ENCODE data around the gene VPREB3.
A peak's percentile ranks its signal among the peaks of the same experiment; 100 is the strongest.

The VPREB3 gene

GRCh38 chr22:23787910-23788309, 33.7 kb upstream of the VPREB3 start:
- no peak for TF ChIP-seq CTCF (IDR thresholded peaks at IDR 0.05)
- DNase-seq (ENCODE audit: low spot score) = peak; percentile 68
- H3K4me3 ChIP-seq = peak overlapping the region; percentile 96
- H3K27ac ChIP-seq = peak overlapping the region in 1 of 2 donors; percentile 100

- TF ChIP-seq CTCF (IDR thresholded peaks at IDR 0.05) = no peak
- no peak for DNase-seq (ENCODE audit: low spot score)
- peak overlapping the region; percentile 96 for H3K4me3 ChIP-seq
- H3K27ac ChIP-seq = peak overlapping the region; percentile 98 to 100
These were observed 33.3 kb upstream of the VPREB3 start for GRCh38 chr22:23787600-23787896.

- TF ChIP-seq CTCF (IDR thresholded peaks at IDR 0.05) = no peak
- peak; percentile 94 for DNase-seq (ENCODE audit: low spot score)
These were observed 32.8 kb upstream of the VPREB3 start, which contains the start of gene SMARCB1 for GRCh38 chr22:23786752-23787599. SMARCB1 (plus strand) TSS chr22:23786966; CDS start chr22:23787170, 204 bp downstream.

GRCh38 chr22:23786261-23786710, 32.1 kb upstream of the VPREB3 start:
- Histone ChIP-seq H3K27ac (peak overlapping the region; percentile 98 to 100), H3K4me3 (peak overlapping the region; percentile 96)
- TF ChIP-seq CTCF (IDR thresholded peaks at IDR 0.05) = no peak
- DNase-seq (ENCODE audit: low spot score) = no peak

More at GRCh38 chr22:23786752-23787599, 32.8 kb upstream of the VPREB3 start, which contains the start of gene SMARCB1:
- H3K4me3 ChIP-seq = peak within 1 kb of the TSS; percentile 96
- peak within 1 kb of the TSS; percentile 98 to 100 for H3K27ac ChIP-seq

- Histone ChIP-seq H3K27ac (no peak overlapping the region), H3K4me3 (no peak overlapping the region)
- no peak for TF ChIP-seq CTCF (IDR thresholded peaks at IDR 0.05)
- DNase-seq (ENCODE audit: low spot score) = no peak
These were observed 30.0 kb upstream of the VPREB3 start for GRCh38 chr22:23784215-23784732.

- no peak for DNase-seq (ENCODE audit: low spot score)
- Histone ChIP-seq H3K27ac (no peak overlapping the region), H3K4me3 (no peak overlapping the region)
- TF ChIP-seq CTCF (IDR thresholded peaks at IDR 0.05) = no peak
These were observed 29.3 kb upstream of the VPREB3 start for GRCh38 chr22:23783265-23784150.

Measured in coronary artery (tissue), 2 donors.